ENCODE measurements around the gene SHB.

The SHB gene

DNA sequence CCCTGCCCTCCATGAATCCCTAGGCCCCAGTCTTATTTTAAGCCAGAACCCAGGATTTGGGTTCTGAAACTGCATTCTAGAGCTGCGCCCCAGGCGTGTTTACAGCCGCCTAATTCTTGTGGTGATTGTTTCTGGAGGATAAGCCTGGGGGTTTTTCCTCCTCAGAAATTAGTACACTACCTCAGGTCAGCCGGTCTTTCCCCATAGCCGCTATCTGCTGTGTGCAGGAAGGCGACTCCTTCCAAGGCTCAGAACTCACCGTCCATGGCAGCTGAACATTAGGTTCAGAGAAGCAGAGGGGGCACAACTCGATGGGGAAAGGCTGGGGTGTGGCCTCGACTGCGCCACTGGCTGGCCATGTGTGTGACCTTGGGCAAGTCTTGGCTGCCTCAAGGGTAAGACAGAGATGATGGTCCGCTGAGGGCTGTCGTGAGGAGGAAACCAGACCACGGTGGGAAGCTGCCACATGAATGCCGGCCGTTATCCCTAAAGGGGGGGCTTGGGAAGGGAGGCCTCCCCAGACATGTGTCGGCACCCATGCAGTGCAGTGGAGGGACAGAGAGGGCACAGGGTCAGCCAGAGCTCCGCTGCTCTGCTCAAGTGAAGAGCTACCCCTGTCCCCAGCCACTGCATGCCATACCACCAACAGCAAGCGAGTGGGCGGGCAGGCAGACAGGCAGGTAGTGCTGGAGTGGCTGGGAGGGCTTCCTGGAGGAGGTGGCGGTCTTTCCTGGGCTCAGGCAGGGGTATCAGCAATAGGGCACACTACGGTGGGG lies 28.9 kb downstream of the SHB start:
- no peak for DNase-seq

DNA sequence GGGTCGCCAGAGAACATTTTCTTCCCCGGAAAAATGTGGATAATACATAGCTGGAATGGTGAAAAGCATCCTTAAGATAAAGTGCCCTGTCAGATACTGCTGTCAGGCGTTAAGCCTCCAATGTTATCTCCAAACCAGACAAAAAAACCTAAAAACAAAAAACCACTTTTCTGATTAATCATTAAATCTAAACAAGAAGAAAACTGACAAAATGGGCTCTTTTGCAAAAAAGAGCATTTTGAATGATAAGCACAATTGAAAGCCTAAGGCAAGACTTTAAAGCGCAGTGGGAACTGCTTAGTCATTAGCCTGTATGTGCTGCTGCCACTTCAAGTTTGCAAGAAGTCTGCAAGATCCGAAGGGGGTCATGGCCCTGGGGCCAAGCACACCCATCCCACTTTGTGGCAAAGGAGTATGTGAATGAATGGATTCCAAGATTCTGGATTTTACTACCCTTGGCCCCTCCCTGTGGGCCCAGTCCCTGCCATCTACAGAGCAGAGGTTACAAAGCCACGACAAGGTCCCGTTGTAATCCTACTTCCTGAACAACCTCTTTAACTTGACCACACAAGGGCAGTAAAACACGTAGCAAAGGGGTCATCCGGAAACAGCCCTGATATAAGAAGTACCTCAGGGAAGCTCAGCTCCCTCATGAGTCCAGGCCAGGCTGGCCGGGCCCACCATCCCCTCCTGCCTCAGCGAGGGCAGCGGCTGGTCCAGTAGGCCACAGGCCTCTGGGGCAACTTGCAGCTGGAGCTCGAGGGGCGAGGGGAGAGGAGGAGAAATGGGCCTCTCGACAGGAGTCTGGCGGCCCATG lies 29.7 kb downstream of the SHB start:
- DNase-seq: no peak

DNA sequence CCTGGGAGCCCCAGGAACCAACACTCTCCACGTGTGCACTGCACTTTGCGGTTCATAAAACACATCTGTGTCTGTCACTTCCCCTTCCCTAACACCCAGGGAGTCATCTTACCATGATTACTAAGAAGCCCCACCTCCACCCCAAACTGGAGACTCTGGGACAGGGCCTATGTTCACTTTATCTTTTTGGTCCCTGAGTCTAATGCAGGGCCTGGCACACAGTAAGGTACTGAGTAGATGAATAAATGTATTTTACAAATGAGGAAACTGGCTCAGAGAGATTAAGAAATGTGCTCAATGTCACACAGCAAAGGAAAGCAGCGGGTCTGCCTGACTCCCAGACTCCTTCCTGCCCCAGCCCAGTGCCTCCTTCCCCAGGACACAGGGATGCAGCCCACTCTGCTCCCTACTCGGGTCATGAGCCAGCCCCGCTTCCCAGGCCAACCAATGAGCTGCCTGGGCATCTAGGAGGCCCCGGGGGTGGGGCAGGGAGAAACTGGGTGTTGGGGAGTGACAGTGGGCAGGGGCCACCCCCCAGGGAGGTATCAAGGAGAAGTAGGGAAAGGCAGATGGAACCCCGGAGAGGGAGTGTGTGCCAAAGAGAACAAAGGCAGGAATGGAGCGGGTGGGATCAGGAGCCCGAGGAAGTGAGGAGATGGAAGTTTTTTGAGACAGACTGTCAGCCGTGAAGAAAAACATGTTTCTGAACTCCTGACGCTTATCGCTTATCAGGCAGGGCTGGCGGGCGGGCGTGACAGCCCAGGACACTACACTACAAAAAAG lies 30.5 kb downstream of the SHB start:
- DNase-seq: no peak

DNA sequence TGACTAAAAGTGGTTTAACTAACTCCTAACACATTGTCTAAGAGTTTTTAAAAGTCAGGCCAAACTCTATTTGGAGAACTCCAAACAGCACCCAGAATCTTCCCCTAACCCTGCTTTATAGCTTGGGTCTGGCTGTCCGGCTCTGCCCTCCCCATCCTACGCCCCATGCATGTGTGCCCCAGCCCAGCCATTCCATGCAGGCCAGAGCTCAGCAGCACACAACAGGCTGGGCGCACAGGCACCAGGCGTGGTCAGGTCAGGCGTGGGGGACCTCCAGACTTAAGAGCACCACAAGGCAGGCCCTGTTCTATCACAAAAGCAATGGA lies 31.1 kb downstream of the SHB start:
- DNase-seq: no peak

DNA sequence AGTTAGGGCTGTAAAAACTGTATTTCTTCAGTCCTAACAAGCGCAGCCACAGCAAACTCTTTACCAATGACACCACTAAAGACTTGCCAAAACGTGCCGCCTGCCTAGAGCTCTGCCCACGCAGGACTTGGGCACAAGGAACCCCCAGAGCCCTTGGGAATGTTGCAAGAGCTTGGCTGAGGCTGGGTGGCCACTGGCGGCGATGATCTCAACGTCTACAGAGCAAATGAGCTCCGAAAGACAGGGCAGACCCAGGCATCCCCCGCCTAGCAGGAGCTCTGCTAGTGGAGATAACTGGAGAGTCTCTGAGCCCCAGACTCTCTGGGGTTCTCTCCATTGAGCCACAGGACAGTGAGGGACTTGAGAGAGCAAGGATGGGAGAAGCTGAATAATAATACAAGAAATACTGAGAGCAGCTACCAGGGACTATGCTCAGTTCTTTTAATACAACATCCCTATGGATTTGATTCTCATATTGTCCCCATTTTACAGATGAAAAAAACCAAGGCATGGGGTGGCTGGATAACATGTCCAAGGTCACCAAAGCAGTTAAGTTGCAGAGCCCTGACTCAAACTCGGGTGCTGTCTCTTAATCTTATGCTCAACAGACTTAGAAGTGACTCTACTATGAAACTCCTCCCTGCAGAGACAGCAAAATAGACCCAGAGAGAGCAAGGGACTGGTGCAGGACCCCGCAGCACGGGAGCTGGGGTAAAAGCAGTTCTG lies 32.5 kb downstream of the SHB start:
- DNase-seq: no peak

DNA sequence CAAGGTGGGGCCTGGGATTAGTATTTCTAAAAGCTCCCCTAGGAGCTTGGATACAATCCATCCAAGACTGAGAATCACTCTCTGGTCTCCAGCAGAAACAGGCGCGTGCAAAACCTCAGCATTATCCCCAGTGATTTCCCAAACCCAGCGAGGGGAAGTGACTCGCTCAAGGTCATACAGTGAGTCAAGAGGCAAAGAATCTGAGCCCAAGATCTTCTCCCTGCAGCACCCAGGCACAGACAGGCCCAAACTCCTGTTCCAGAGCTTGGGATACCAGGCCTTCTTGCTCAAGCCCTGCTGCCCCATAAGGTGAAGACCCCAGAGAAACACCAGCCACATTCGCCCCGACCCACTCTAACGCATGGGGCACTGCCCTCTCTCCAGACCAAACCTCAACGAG lies 33.2 kb downstream of the SHB start:
- no peak for DNase-seq

DNA sequence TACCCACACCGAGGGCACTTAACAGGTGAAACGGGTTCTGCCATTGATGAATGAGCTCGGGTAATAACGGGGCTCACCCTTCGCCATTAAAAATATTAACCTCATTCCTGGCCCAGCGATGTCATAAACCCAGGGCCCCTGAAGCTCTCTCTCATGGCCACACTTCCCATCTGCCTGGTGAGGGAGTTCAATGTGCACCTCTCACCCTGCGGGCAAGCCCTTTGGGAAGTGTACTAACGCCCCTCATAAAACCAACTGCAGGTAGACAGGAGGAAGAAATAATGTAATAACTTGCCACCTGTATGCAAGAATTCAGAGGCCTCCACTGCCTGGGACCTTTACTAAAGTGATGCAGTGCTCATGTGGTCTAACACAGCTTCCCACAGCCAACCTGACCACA lies 35.1 kb downstream of the SHB start:
- DNase-seq: no peak

DNA sequence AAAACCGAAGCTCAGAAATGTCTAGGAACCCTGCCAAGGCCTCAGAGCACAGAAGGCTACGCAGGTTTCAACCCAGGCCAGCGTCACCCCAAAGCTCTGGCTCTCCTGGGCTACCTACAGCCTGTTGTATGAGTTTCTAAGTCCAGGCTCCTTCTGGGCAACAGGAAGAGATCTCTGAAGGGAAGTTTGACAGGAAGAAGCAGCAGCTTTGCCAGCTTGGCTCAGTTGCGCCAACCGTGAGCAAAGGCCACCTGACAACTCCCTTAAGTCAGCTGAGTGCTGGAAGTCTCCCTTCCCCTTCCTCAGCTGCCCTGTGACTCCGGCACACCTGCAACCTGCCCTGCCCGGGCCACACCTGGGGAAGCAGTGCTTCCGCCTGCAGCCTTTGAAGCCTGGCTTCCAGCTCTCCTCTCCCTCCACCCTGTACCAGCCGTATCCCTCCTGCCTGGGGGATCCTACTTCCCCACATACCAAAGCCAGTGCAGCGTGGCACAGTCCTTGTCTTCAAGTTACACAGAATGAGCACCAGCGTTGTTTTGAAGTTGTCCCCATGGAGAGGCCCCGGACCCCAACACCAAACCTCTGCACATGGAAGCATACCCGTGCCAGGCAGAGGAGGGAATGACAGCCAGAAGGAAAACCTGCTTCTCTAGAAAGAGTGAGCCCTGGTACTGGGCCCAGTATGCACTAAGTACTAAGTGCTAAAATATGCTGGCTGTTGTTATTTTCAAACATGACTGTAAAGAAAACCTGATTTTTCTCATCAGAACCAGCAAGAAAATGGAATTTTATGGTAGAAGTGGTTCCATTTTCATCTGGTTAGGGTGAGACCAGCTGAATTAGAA lies 36.5 kb downstream of the SHB start:
- no peak for DNase-seq

DNA sequence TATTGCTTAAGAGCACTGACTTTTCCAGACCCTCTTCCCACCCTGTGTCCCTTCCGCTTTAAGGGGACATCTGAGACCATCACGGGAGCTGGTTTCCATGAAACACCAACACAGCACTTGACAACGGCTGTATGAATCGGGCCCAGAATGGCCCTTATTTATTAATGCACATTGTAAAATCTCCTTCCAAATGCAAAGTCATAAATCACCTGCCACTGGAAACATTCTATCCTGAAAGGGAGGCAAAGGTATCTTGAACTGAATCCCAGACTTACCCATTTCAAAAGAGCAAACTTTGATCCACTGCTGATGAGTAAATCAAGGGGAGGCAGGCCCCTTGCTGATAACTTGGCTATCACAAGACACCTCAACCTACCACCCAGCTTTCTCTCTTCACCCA lies 37.4 kb downstream of the SHB start:
- DNase-seq: no peak

DNA sequence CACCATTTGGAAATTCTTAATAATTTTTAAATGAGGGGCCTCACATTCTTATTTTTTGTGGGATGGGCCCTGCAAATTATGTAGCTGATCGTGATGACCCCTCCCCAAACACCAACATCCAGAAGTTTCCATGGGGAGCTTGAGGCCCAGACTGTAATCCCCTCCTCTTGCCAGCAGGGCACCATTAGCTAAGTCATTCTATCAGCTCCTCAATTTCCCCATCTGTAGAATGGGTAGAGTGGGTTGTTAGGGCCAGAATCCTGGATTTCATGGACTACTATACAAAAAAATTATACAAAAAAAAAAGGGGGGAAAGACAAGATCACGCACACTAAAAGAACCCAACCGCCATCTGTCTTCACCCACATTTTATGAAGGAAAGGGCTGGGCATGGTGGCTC lies 38.4 kb downstream of the SHB start:
- no peak for DNase-seq

DNA sequence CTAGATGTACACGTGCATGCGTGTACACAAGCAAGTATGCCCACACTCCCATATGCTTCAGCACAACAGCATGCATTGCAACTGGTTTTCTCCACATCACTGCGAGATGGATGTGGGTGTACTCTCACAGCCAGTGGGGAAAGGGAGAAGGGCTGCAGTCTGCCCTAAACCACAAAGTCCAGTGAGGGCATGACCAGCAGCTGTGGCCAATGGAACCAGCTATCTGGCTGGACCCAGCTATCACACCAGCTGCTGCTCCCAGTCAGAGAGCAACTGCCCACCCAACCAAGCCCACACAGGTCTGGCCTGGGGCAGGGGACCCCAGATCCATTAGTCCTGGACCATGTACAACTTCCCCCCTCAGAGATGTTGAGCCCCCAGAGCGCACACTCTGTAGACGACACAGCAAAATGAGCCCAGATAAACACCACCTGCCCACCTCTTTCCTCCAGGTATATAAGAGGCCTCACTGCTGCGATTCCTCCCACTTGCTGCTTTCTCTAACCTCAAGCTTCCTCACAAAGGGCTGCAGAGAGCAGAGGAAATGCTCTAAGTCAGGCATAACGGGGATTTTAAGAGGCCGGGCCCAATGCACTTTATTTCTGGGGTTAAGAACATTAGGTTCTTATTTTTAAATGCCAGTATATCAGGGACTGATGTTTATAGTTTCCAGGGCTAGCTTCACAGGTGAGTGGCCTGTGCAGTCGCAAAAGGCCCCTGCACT lies 39.0 kb downstream of the SHB start:
- no peak for DNase-seq

DNA sequence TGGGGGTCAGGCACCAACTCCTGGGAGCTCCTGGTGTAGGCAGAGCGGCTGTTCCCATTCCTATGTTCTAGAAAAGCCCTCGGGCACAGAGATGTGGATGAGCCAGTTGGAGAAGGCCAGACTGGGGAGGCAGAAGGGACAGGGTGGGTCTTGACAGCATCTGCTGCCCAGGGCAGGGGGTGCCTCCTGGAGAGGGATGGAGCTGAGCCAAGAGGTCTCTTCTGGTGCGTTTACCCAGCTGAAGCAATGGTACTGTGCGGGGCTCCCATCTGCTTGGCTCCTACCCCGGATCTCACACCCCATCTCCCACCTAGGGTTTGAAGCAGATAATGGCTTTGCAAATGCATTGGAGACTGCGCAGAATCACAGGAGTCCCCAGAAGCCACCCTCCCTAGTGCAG lies 41.3 kb downstream of the SHB start:
- no peak for DNase-seq

DNA sequence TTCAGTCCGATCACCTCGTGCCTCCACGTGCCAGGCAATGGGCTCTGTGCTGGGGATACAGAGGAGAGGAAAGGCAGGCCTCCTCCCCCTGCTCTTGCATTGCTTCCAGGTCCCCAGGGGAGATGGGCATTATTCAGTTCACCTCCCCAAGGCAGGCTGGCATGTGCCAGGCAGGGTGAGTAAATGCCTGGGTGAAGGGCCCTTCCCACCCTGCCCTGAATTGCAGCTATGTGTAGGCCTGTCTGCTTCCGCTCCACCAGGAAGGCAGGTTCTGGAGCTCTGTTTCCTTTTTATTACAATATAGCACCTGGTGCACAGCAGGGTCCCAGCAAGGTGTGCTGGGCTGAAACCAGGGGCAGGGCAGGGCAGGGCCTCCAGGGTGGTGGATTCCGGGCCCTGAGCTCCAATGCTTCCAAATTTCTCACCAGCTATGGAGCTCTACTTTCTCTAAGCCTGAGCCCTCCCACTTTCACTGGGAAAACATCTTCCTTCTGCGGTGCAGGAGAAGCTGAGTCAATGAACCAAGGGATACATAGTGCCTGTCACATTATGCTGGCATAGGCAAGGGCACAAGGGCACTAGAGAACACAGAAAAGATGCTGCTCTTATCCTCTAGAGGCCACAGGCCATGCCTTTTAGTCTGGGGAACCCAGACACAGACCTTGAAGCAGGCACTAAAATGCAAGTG lies 42.0 kb downstream of the SHB start:
- DNase-seq: no peak

DNA sequence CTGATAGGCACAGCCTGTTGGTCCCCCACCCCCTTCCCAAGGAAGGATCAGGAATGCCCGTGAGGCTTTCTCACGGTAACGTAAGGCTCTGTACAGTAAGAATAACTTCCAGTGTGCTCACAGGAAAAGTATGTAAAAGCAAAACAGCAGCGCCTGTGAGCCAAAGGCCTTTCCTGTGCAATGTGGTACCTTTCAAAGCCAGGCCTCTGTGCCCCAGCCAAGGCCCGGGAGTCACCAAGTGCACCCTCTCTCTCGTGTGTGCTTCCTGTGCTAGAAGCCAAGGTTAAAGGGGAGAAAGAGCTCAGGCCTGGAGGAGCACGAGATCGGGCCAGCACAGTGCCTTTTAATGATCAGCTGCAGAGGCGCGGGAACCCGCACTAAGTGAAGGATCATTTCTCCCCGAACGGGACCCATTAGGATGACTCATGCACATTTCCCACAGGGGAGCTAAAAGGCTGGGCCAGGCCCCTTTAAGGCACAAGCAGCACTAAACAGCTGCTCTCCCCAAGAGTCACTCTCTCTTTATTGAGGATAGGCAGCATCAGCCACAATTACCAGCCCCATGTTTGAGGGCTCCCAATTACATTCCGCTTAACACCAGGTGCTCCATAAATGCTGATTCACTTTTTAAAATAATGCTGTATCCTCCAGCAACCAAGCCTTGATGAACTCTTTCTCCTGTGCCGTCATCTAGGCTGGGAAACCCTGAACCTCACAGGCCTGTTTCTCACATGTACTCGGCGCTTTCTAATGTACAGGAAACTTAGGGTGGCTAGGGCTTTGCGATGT lies 42.8 kb downstream of the SHB start:
- no peak for DNase-seq

DNA sequence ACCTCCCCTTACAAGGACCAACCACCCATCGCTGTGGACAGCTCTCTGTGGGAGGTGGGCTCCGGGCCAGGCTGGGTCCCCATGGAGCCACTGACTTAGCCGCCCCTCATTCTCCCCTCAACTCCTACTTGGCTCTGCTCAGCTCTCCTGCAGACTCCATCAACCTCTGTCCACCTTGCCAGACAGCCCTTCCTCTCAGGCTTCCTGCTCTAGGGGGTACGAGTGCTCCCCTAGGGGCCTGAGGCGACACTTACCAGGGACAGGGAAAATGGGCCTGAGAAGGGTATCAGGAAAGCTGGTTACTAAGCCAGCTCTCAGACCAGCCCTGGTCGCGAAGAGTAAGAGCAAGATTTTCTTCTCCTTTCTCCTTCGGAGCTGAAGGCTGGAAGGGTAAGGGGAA lies 43.9 kb downstream of the SHB start:
- no peak for DNase-seq

DNA sequence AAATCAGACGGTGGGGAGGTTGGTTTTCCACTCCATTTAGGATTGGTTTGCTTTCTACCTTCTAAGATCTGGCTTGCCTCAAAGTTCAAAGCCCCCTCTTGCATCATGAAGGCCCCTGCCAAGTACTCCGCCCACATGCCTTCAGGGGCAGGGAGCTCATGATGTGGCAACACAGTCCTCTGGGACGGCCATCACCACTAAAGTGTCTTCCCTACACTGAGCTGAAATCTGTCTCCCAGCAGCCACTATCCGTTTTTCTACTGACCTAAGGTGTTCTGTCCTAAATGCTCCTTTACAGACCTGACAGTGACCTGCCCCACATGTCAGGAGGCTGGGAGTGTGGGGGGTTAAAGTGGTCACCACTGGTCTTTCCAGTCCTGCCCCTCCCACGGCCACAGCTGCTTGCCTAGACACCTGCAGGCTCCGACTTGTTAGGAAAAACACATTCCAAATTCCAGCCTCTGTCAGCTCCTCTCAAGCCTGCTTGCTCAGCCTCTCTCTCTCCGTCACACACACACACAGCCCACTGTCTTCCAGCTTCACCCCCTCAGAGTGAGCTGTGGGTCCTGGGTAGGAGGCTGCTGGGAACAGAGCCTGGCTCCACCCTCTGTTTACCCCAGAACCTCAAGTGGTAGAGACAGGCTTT lies 44.9 kb downstream of the SHB start:
- DNase-seq: no peak

DNA sequence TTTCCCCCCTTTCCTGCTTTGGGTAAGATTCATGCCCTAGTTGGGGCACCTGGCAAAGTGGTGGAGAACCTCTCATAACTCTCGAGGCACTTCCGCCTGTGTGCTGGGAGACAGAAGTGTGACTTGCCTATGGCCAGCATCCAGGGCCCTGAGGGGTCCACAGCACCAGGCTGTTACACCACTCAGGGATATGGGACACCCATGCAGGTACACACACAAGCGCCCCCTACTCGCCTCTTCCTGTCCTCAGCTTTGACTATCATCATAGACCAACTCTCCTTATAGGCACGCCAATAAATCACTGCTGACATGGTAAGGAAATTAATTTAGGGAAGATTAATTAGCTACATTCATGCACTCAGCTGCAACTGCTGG lies 45.4 kb downstream of the SHB start:
- DNase-seq: no peak

DNA sequence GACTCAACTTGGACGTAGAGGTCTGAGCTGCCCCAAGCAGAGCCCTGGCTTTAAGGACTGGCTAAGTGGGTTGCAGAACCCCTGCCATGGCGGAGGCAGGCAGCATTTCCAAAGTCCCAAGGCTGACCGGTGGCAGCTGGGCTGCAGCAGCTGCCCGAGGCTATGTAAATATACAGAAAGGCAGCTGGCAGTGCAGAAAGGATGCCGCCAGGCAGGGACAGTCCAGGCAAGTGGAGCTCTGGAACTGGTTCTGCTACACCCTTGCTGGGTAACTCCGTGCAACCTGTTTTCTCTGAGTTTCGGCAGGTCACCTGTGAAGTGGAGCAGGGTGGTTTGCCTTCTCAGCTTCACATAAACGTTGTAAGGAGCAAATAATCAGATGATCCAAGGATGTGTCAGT lies 46.0 kb downstream of the SHB start:
- DNase-seq: no peak

DNA sequence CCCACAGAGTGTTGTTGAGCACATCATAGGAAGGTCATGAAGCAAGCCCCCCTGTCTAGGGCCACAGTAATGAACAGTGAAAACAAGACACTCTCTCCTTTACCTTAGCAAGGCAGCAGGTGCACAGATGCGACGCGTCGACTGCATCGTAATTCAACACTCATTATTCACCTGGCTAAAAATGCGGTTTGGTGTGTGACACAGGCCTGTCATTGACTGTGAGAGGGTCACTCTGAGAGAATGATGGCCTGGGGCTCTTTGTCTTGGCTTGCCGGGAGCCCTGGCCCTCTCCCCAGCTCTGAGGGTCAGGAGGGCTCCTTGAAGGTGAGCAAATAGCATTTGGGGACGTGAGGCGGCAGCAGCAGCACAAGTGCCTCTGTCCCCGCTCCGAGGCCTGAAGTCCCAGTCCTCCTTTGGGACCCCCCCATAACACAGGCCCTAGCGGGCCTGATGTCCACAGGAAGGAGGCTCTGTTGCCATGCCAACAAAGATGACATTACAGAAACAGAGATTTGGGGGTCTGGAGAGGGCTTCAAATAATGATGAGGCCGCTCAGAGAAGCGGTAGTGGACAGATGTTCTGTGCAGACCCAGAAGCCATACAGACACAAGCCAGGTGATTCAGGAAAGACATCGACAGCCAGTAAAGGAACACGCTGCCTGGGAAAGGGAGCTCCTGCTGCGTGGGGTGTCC lies 46.7 kb downstream of the SHB start:
- DNase-seq: no peak
